IgD-negative memory B cell (primary cell): ENCODE results near the gene CACNA2D3. TPM values are rescaled to one million over a fixed set of nuclear protein-coding genes. Genes with fewer than 3 reads are reported as not detected.

Source experiments
- H3K27ac Mint-ChIP-seq, 3 donors: one replicate each; pipeline ENCODE4 v1.8.0; 2020 to 2022; ENCODE audit warnings: mild to moderate bottlenecking in 3 of 3, mixed read lengths in 3 of 3, moderate library complexity in 1 of 3
- H3K27me3 Mint-ChIP-seq: one replicate; pipeline ENCODE4 v1.8.0; 2021; ENCODE audit warnings: mixed read lengths
- H3K36me3 Mint-ChIP-seq: one replicate; pipeline ENCODE4 v1.8.0; 2020; ENCODE audit warnings: mild to moderate bottlenecking, mixed read lengths
- H3K4me1 Mint-ChIP-seq, 3 donors: one replicate each; pipeline ENCODE4 v1.8.0; 2020 to 2022; ENCODE audit warnings: mixed read lengths in 3 of 3, mild to moderate bottlenecking in 1 of 3
- H3K4me3 Mint-ChIP-seq, 4 donors: one replicate each; pipeline ENCODE4 v1.8.0; 2020 to 2022; ENCODE audit warnings: mild to moderate bottlenecking in 4 of 4, mixed read lengths in 4 of 4, moderate library complexity in 3 of 4
- H3K9me3 Mint-ChIP-seq, 3 donors: one replicate each; pipeline ENCODE4 v1.8.0; 2020 to 2021; ENCODE audit warnings: mixed read lengths in 3 of 3, mild to moderate bottlenecking in 1 of 3
- polyA plus RNA-seq: library from polyadenylated mRNA; unstranded; fragments of 300-500 nt; fragmentation: Illumina TruSeq; gene quantifications from one replicate; pipeline ENCODE4 v1.2.3, GENCODE V29; 2021

CACNA2D3 gene
- polyA plus RNA-seq, 1 donor from 2014 or later: not detected

- Mint-ChIP-seq H3K27ac (no peak overlapping the region), H3K36me3 (no peaks in the 10 kb centered on the region), H3K27me3 (no peaks in the 10 kb centered on the region), H3K4me1 (no peaks in the 10 kb centered on the region), H3K4me3 (no peak overlapping the region), H3K9me3 (peaks cover 0 to 5% (median 0%) of the 10 kb centered on the region in 3 donors)
Measured at GRCh38 chr3:54901906-54902685, 779.7 kb downstream of the CACNA2D3 start.

DNA sequence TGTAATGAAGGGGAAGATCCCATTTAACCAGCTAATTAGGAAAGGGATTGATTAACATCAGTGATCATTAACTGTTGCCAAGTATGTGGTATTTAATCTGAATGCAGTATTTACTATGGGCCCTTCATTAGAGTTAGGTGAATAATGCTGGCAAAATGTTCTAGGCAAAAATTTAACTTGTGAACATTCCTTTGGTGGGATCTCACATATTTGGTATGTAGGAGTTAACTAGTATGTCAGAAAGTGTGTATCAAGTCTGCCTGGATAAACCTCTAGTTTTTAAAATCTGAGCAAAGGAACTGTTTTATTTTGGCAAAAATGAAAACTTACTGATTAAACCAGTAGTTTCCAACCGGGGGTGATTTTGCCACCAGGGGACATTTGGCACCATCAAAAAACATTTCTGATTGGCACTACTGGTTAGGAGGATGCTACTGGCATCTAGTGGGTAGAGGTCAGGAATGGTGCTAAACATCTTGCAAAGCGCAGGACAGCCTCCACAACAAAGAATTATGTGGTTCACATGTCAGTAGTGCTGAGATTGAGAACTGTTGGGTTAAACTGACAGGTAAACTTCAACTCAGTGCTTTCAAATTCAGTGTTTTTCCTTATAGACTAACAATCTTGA is 783.0 kb downstream of the CACNA2D3 start:
- Mint-ChIP-seq H3K4me1 (no peaks in the 10 kb centered on the region), H3K27ac (no peak overlapping the region), H3K36me3 (no peaks in the 10 kb centered on the region), H3K4me3 (no peak overlapping the region), H3K27me3 (no peaks in the 10 kb centered on the region), H3K9me3 (peaks cover 0 to 5% (median 2%) of the 10 kb centered on the region in 3 donors)

DNA sequence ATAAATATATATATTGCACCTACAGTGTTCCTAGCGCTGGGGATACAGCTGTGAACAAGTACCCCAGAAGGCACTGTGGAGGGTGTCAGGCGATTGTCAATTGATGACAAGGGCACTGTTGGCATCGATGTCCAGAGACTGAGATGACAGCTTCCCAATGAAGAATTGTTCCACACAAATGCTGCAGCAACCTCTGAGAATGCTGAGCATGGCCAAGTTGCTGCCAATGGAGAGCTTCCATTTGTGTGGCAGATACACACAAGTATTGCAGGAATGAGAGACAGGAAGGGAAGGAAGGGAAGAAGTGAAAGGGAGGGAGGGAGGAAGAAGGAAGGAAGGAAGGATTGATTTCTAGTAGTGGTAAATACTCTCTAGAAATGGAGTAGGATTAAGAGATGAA is 783.6 kb downstream of the CACNA2D3 start:
- no peaks in the 10 kb centered on the region for H3K4me1 Mint-ChIP-seq
- H3K36me3 Mint-ChIP-seq: no peaks in the 10 kb centered on the region
- peaks cover 0 to 5% (median 2%) of the 10 kb centered on the region in 3 donors for H3K9me3 Mint-ChIP-seq
- H3K4me3 Mint-ChIP-seq: no peak overlapping the region
- H3K27me3 Mint-ChIP-seq: no peaks in the 10 kb centered on the region
- H3K27ac Mint-ChIP-seq: no peak overlapping the region

GRCh38 chr3:54906763-54907162 is 784.4 kb downstream of the CACNA2D3 start:
- H3K9me3 Mint-ChIP-seq: peaks cover 0 to 4% (median 2%) of the 10 kb centered on the region in 3 donors
- H3K4me1 Mint-ChIP-seq: no peaks in the 10 kb centered on the region
- no peaks in the 10 kb centered on the region for H3K27me3 Mint-ChIP-seq
- no peaks in the 10 kb centered on the region for H3K36me3 Mint-ChIP-seq
- H3K27ac Mint-ChIP-seq: no peak overlapping the region
- H3K4me3 Mint-ChIP-seq: no peak overlapping the region

- no peaks in the 10 kb centered on the region for H3K36me3 Mint-ChIP-seq
- H3K4me1 Mint-ChIP-seq: no peaks in the 10 kb centered on the region
- no peaks in the 10 kb centered on the region for H3K27me3 Mint-ChIP-seq
- no peak overlapping the region for H3K4me3 Mint-ChIP-seq
- H3K9me3 Mint-ChIP-seq: peaks cover 0 to 8% (median 2%) of the 10 kb centered on the region in 3 donors
- H3K27ac Mint-ChIP-seq: no peak overlapping the region
Measured at GRCh38 chr3:54909191-54909590, 786.8 kb downstream of the CACNA2D3 start.

GRCh38 chr3:54914180-54914579 is 791.8 kb downstream of the CACNA2D3 start:
- Mint-ChIP-seq H3K27me3 (no peaks in the 10 kb centered on the region), H3K27ac (no peak overlapping the region), H3K36me3 (no peaks in the 10 kb centered on the region), H3K4me1 (peaks cover 0 to 2% (median 0%) of the 10 kb centered on the region in 3 donors), H3K4me3 (no peak overlapping the region), H3K9me3 (peaks cover 0 to 8% (median 2%) of the 10 kb centered on the region in 3 donors)

GRCh38 chr3:54915181-54915580 is 792.8 kb downstream of the CACNA2D3 start:
- Mint-ChIP-seq H3K36me3 (no peaks in the 10 kb centered on the region), H3K27ac (no peak overlapping the region), H3K9me3 (peaks cover 0 to 8% (median 2%) of the 10 kb centered on the region in 3 donors), H3K27me3 (no peaks in the 10 kb centered on the region), H3K4me3 (no peak overlapping the region), H3K4me1 (peaks cover 0 to 2% (median 0%) of the 10 kb centered on the region in 3 donors)

GRCh38 chr3:54915976-54916375 is 793.6 kb downstream of the CACNA2D3 start:
- peaks cover 0 to 2% (median 0%) of the 10 kb centered on the region in 3 donors for H3K4me1 Mint-ChIP-seq
- H3K27ac Mint-ChIP-seq: no peak overlapping the region
- no peaks in the 10 kb centered on the region for H3K27me3 Mint-ChIP-seq

GRCh38 chr3:54916732-54917131 is 794.4 kb downstream of the CACNA2D3 start:
- no peak overlapping the region for H3K4me3 Mint-ChIP-seq
- peaks cover 0 to 5% (median 2%) of the 10 kb centered on the region in 3 donors for H3K9me3 Mint-ChIP-seq
- no peaks in the 10 kb centered on the region for H3K27me3 Mint-ChIP-seq
- no peaks in the 10 kb centered on the region for H3K36me3 Mint-ChIP-seq
- H3K27ac Mint-ChIP-seq: no peak overlapping the region
- peaks cover 0 to 2% (median 0%) of the 10 kb centered on the region in 3 donors for H3K4me1 Mint-ChIP-seq

More at GRCh38 chr3:54915976-54916375, 793.6 kb downstream of the CACNA2D3 start:
- Mint-ChIP-seq H3K4me3 (no peak overlapping the region), H3K36me3 (no peaks in the 10 kb centered on the region), H3K9me3 (peaks cover 0 to 7% (median 2%) of the 10 kb centered on the region in 3 donors)

GRCh38 chr3:54917174-54917573 is 794.8 kb downstream of the CACNA2D3 start:
- Mint-ChIP-seq H3K27me3 (no peaks in the 10 kb centered on the region), H3K9me3 (peaks cover 0 to 4% (median 2%) of the 10 kb centered on the region in 3 donors), H3K4me3 (no peak overlapping the region), H3K4me1 (peaks cover 0 to 2% (median 0%) of the 10 kb centered on the region in 3 donors), H3K27ac (no peak overlapping the region), H3K36me3 (no peaks in the 10 kb centered on the region)

DNA sequence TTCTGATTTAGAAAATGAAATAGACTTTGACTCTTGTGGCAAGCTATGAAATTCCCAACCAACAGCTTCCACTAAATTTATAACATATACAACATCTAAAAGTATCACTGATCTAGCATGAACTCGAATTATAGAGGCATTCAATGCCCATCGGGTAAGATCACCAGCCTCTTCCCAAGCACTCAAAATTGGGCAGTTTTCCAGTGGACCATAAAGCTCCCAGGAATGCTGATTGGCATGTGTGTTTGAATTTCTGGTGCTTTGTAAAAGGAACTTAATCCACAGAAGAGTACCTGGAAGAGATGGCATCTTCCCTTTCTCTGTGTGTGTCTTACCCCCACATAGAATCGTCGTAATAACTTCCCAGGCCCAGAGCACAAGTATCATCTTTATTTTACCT is 795.5 kb downstream of the CACNA2D3 start:
- Mint-ChIP-seq H3K4me1 (peaks cover 0 to 2% (median 0%) of the 10 kb centered on the region in 3 donors), H3K9me3 (no peaks in the 10 kb centered on the region), H3K36me3 (no peaks in the 10 kb centered on the region), H3K27me3 (no peaks in the 10 kb centered on the region), H3K27ac (no peak overlapping the region), H3K4me3 (no peak overlapping the region)

- Mint-ChIP-seq H3K27ac (no peak overlapping the region), H3K9me3 (no peaks in the 10 kb centered on the region), H3K27me3 (no peaks in the 10 kb centered on the region), H3K36me3 (no peaks in the 10 kb centered on the region), H3K4me3 (no peak overlapping the region), H3K4me1 (peaks cover 0 to 2% (median 0%) of the 10 kb centered on the region in 3 donors)
Measured at GRCh38 chr3:54918516-54918915, 796.2 kb downstream of the CACNA2D3 start.

- Mint-ChIP-seq H3K4me1 (no peaks in the 10 kb centered on the region), H3K9me3 (peaks cover 0 to 4% (median under 1%) of the 10 kb centered on the region in 3 donors), H3K4me3 (no peak within 1 kb of the TSS), H3K27ac (no peak within 1 kb of the TSS), H3K36me3 (no peaks in the 10 kb centered on the region), H3K27me3 (no peaks in the 10 kb centered on the region)
Measured at GRCh38 chr3:54928046-54928770, 805.9 kb downstream of the CACNA2D3 start, which contains the start of gene LRTM1. LRTM1 (minus strand) TSS chr3:54928059; CDS start chr3:54927911, 148 bp downstream.

GRCh38 chr3:54931182-54931581 is 808.8 kb downstream of the CACNA2D3 start:
- Mint-ChIP-seq H3K27me3 (no peaks in the 10 kb centered on the region), H3K9me3 (peaks cover 0 to 5% (median 0%) of the 10 kb centered on the region in 3 donors), H3K27ac (no peak overlapping the region), H3K4me1 (no peaks in the 10 kb centered on the region), H3K36me3 (no peaks in the 10 kb centered on the region), H3K4me3 (no peak overlapping the region)

GRCh38 chr3:54932606-54933005 is 810.3 kb downstream of the CACNA2D3 start:
- H3K4me3 Mint-ChIP-seq: no peak overlapping the region
- H3K27me3 Mint-ChIP-seq: peaks cover 2% of the 10 kb centered on the region
- no peak overlapping the region for H3K27ac Mint-ChIP-seq
- no peaks in the 10 kb centered on the region for H3K36me3 Mint-ChIP-seq
- peaks cover 0 to 5% (median 0%) of the 10 kb centered on the region in 3 donors for H3K9me3 Mint-ChIP-seq
- H3K4me1 Mint-ChIP-seq: no peaks in the 10 kb centered on the region
